Gastrocnemius medialis (tissue), 4 donors: ENCODE data around the gene SAMD11.

ENCODE experiments used
- CTCF ChIP-seq, 5 experiments: fragments of 450-650 bp in 3 of 5; fragments of 200-600 bp in 2 of 5; sonication (generic) in 2 of 5; IDR thresholded peaks in 4 of 5; conservative IDR thresholded peaks in 1 of 5; 1 replicate in 4 of 5; 2 replicates in 1 of 5; pipeline ENCODE4 v1.5.1; 2016 to 2019; ENCODE audit warnings: antibody characterized with exemption in 5 of 5, mild to moderate bottlenecking in 3 of 5, moderate library complexity in 3 of 5
- POLR2A ChIP-seq, 2 donors: fragments of 450-650 bp; IDR thresholded peaks; one replicate each; pipeline ENCODE4 v1.6.1; 2017; ENCODE audit warnings: antibody characterized with exemption in 2 of 2, mild to moderate bottlenecking in 2 of 2, moderate library complexity in 2 of 2

- TF ChIP-seq CTCF (IDR thresholded peaks at IDR 0.05 in 4 of 5, conservative IDR thresholded peaks at IDR 0.05 in 1 of 5): no peak
- TF ChIP-seq POLR2A (IDR thresholded peaks at IDR 0.05): no peak
Measured at GRCh38 chr1:952603-953002, 28.9 kb downstream of the SAMD11 start.
